MCF 10A (cell line): ENCODE data around the gene METTL13. TPM values are rescaled to one million over a fixed set of nuclear protein-coding genes. Genes with fewer than 3 reads are reported as not detected.

Experiments
- BruUV-seq: library from RNA; stranded (reverse); fragments of 400-500 nt; replicated peaks from 2 replicates; lab custom pipeline; 2021; lab: Mats Ljungman, UMichigan
- CTCF ChIA-PET: fragments of 300-600 bp; sonication (Branson Sonifier 250); formaldehyde crosslinking; extraction: SDS; loops from one replicate; lab custom pipeline; 2021; ENCODE audit warnings: antibody characterized with exemption, inconsistent platforms; lab: Yijun Ruan, JAX
- POLR2A ChIA-PET: fragments of 300-600, 350-650 bp; sonication (Branson Sonifier 250); formaldehyde crosslinking; extraction: SDS; loops from one replicate; lab custom pipeline; 2020; ENCODE audit warnings: antibody characterized with exemption, inconsistent platforms; lab: Yijun Ruan, JAX
- DNase-seq: peaks from one replicate; pipeline ENCODE4 v3.0.0-alpha.2; 2018; ENCODE audit not compliant: unreplicated experiment
- H3K27ac Mint-ChIP-seq: one replicate; pipeline ENCODE4 v1.8.0; 2022; ENCODE audit warnings: mild to moderate bottlenecking, low read depth, mixed read lengths; ENCODE audit not compliant: unreplicated experiment
- H3K27me3 Mint-ChIP-seq: one replicate; pipeline ENCODE4 v1.8.0; 2022; ENCODE audit warnings: mixed read lengths; ENCODE audit not compliant: insufficient read depth, unreplicated experiment
- H3K36me3 Mint-ChIP-seq: one replicate; pipeline ENCODE4 v1.8.0; 2022; ENCODE audit warnings: mild to moderate bottlenecking, moderate library complexity, mixed read lengths; ENCODE audit not compliant: insufficient read depth, unreplicated experiment
- H3K4me1 Mint-ChIP-seq: one replicate; pipeline ENCODE4 v1.8.0; 2022; ENCODE audit warnings: mixed read lengths; ENCODE audit not compliant: insufficient read depth, unreplicated experiment
- H3K4me3 Mint-ChIP-seq: one replicate; pipeline ENCODE4 v1.8.0; 2022; ENCODE audit warnings: mild to moderate bottlenecking, moderate library complexity, mixed read lengths; ENCODE audit not compliant: unreplicated experiment
- H3K9me3 Mint-ChIP-seq: one replicate; pipeline ENCODE4 v1.8.0; 2022; ENCODE audit warnings: mixed read lengths; ENCODE audit not compliant: unreplicated experiment
- CTCF ChIP-seq: fragments of 200-600 bp; IDR thresholded peaks from one replicate; pipeline ENCODE4 v1.8.0; 2022; ENCODE audit warnings: antibody characterized with exemption, mild to moderate bottlenecking; ENCODE audit not compliant: unreplicated experiment
- intact Hi-C: fragments of 100-400 bp; cut with micrococcal nuclease; formaldehyde crosslinking; loops from 2 replicates; pipeline ENCODE4 v1.14.1; 2022
- total RNA-seq: library from RNA; stranded (reverse); gene quantifications from 2 replicates; pipeline ENCODE4 v1.2.3, GENCODE V29; 2022

The METTL13 gene
- total RNA-seq, 1 experiment from 2014 or later = 30.7 TPM

- Mint-ChIP-seq H3K4me3 (no peak overlapping the region), H3K4me1 (peaks cover 54% of the 10 kb centered on the region), H3K27me3 (no peaks in the 10 kb centered on the region), H3K9me3 (no peaks in the 10 kb centered on the region), H3K27ac (no peak overlapping the region), H3K36me3 (peaks cover 55% of the 10 kb centered on the region)
- no TSS peak for BruUV-seq
- intact Hi-C loops = loop anchor here (10.0 kb wide), 1 partner anchor 570 kb away; no protein-coding TSS in a partner anchor
- no peak for TF ChIP-seq CTCF
- POLR2A ChIA-PET = interaction anchor here (0.7 to 12.6 kb wide), 2 partner anchors 44 to 370 kb away, joined by 4 to 307 read pairs; partner anchors contain the start of gene VAMP4
- no peak for DNase-seq
- CTCF ChIA-PET = interaction anchor here (1.4 to 30.8 kb wide), 4 partner anchors 12 to 198 kb away, joined by 3 to 1502 read pairs (median 42); no protein-coding TSS in a partner anchor
Observed at GRCh38 chr1:171784784-171785183, 3.3 kb downstream of the METTL13 start.

GRCh38 chr1:171785766-171786165 is 4.3 kb downstream of the METTL13 start:
- POLR2A ChIA-PET = interaction anchor here (12.6 kb wide), 1 partner anchor 45 kb away, joined by 307 read pairs; the partner anchor contains the start of gene VAMP4
- peaks cover 52% of the 10 kb centered on the region for H3K4me1 Mint-ChIP-seq
- intact Hi-C loops = loop anchor here (10.0 kb wide), 1 partner anchor 569 kb away; no protein-coding TSS in a partner anchor
- H3K4me3 Mint-ChIP-seq = no peak overlapping the region
- no peaks in the 10 kb centered on the region for H3K9me3 Mint-ChIP-seq
- peaks cover 65% of the 10 kb centered on the region for H3K36me3 Mint-ChIP-seq
- no peak for TF ChIP-seq CTCF
- no TSS peak for BruUV-seq
- H3K27me3 Mint-ChIP-seq = no peaks in the 10 kb centered on the region
- peak overlapping the region; percentile 37 for H3K27ac Mint-ChIP-seq
- CTCF ChIA-PET = interaction anchor here (0.6 to 30.8 kb wide), 7 partner anchors 11 to 614 kb away, joined by 3 to 1502 read pairs (median 3); no protein-coding TSS in a partner anchor
- DNase-seq = no peak

GRCh38 chr1:171786534-171786933 is 5.1 kb downstream of the METTL13 start:
- BruUV-seq = no TSS peak
- H3K27me3 Mint-ChIP-seq = no peaks in the 10 kb centered on the region
- DNase-seq = no peak
- peaks cover 50% of the 10 kb centered on the region for H3K4me1 Mint-ChIP-seq
- H3K4me3 Mint-ChIP-seq = no peak overlapping the region
- intact Hi-C loops = loop anchor here (10.0 kb wide), 1 partner anchor 568 kb away; no protein-coding TSS in a partner anchor
- CTCF ChIA-PET = interaction anchor here (1.2 to 30.8 kb wide), 5 partner anchors 14 to 196 kb away, joined by 3 to 1502 read pairs (median 7); no protein-coding TSS in a partner anchor
- POLR2A ChIA-PET = interaction anchor here (12.6 kb wide), 1 partner anchor 46 kb away, joined by 307 read pairs; the partner anchor contains the start of gene VAMP4
- TF ChIP-seq CTCF = no peak
- peaks cover 72% of the 10 kb centered on the region for H3K36me3 Mint-ChIP-seq
- H3K27ac Mint-ChIP-seq = peak overlapping the region; percentile 37
- no peaks in the 10 kb centered on the region for H3K9me3 Mint-ChIP-seq

GRCh38 chr1:171787686-171788480 is 6.4 kb downstream of the METTL13 start:
- ChIA-PET CTCF (interaction anchor here (0.5 to 30.8 kb wide), 6 partner anchors 13 to 194 kb away, joined by 3 to 1502 read pairs (median 5); no protein-coding TSS in a partner anchor), POLR2A (no interaction called here)
- DNase-seq = peak; percentile 24
- Mint-ChIP-seq H3K27me3 (no peaks in the 10 kb centered on the region), H3K9me3 (no peaks in the 10 kb centered on the region), H3K4me3 (no peak overlapping the region), H3K27ac (peak overlapping the region; percentile 67), H3K4me1 (peaks cover 45% of the 10 kb centered on the region), H3K36me3 (peaks cover 72% of the 10 kb centered on the region)
- intact Hi-C loops = loop anchor here (10.0 kb wide), 1 partner anchor 567 kb away; no protein-coding TSS in a partner anchor
- no TSS peak for BruUV-seq
- TF ChIP-seq CTCF = no peak
